ENCODE results near the gene CNN2. TPM values are rescaled to one million over a fixed set of nuclear protein-coding genes. Genes with fewer than 3 reads are reported as not detected.

CNN2 gene
- total and polyA plus RNA-seq, 9 of the 15 experiments (the other 6 are each of a cell fraction or from before 2014, with no cell fraction given): 12.1 to 174 (median 52.7) TPM

GRCh38 chr19:1066748-1067340 lies 40.4 kb downstream of the CNN2 start, which contains the start of gene ARHGAP45 (continued):
- TF ChIP-seq SIN3A (IDR thresholded peaks at IDR 0.05; ENCODE audit: borderline replicate concordance in 2 of 2, control insufficient read depth in 1 of 2, low read depth in 2 of 2, low read length in 2 of 2) (peak in 1 of 2 experiments; percentile 66; a peak in 2 of 4 replicates), TFE3 (CRISPR knock-in tag; IDR thresholded peaks at IDR 0.05) (0 out of 2 replicates have a peak, but pooled peaks have one; percentile 17), ATF2 (CRISPR knock-in tag; IDR thresholded peaks at IDR 0.05) (no peak), CBX5 (IDR thresholded peaks at IDR 0.05; ENCODE audit: borderline replicate concordance, low read depth) (no peak), ESRRB (CRISPR knock-in tag; IDR thresholded peaks at IDR 0.05; ENCODE audit: borderline replicate concordance) (no peak), ZC3H4 (CRISPR knock-in tag; IDR thresholded peaks at IDR 0.05; ENCODE audit: borderline replicate concordance) (no peak), THAP12 (CRISPR knock-in tag; IDR thresholded peaks at IDR 0.05) (peak; percentile 60; the same call in 1 of the 2 replicates), BHLHE40 (IDR thresholded peaks at IDR 0.05; ENCODE audit: low read length) (peak; percentile 74), GABPB1 (CRISPR knock-in tag; IDR thresholded peaks at IDR 0.05) (0 out of 2 replicates have a peak, but pooled peaks have one; percentile 37), CREB1 (IDR thresholded peaks at IDR 0.05) (no peak), CREB1 (CRISPR knock-in tag; IDR thresholded peaks at IDR 0.05) (0 out of 2 replicates have a peak, but pooled peaks have one; percentile 21), MNT (conservative IDR thresholded peaks at IDR 0.05) (peak; percentile 52 to 84; a peak in 3 of 4 replicates), FOXP1 (CRISPR knock-in tag; IDR thresholded peaks at IDR 0.05) (0 out of 2 replicates have a peak, but pooled peaks have one; percentile 67), FOXA3 (CRISPR knock-in tag; conservative IDR thresholded peaks at IDR 0.05 in 1 of 2, IDR thresholded peaks at IDR 0.05 in 1 of 2) (0 out of 4 replicates have a peak, but pooled peaks of 1 of the 2 experiments have one; percentile 40), MAFK (IDR thresholded peaks at IDR 0.05; ENCODE audit: low read length) (no peak), GTF3C2 (IDR thresholded peaks at IDR 0.05; ENCODE audit: borderline replicate concordance, extremely low read depth, insufficient read length) (no peak)
